Liver (tissue), 9 donors: Measurements from ENCODE around the gene MAPT. TPM values are rescaled to one million over a fixed set of nuclear protein-coding genes. Genes with fewer than 3 reads are reported as not detected.

Source experiments
- DNase-seq: peaks from one replicate; pipeline ENCODE4 v3.0.0-alpha.2; 2017; ENCODE audit warnings: low spot score
- H3K27ac ChIP-seq, 2 donors: one replicate each; pipeline ENCODE4 v1.7.0; 2013; ENCODE audit warnings: inconsistent platforms in 2 of 2, low read length in 2 of 2, control low read depth in 1 of 2, low read depth in 1 of 2, mild to moderate bottlenecking in 1 of 2
- H3K27me3 ChIP-seq, 4 donors: one replicate each; pipeline versions ENCODE4 v1.6.1 to v1.7.0; 2013; ENCODE audit warnings: low read length in 3 of 4, inconsistent platforms in 1 of 4, mild to moderate bottlenecking in 1 of 4, moderate library complexity in 1 of 4; ENCODE audit not compliant: control insufficient read depth in 4 of 4, insufficient read depth in 4 of 4
- H3K36me3 ChIP-seq, 4 donors: one replicate each; pipeline versions ENCODE4 v1.6.1 to v1.7.0; 2013; ENCODE audit warnings: low read length in 3 of 4, mild to moderate bottlenecking in 3 of 4, low read depth in 1 of 4, moderate library complexity in 1 of 4; ENCODE audit not compliant: control insufficient read depth in 4 of 4, insufficient read depth in 3 of 4
- H3K4me1 ChIP-seq, 4 donors: one replicate each; pipeline versions ENCODE4 v1.6.1 to v1.7.0; 2013; ENCODE audit warnings: low read length in 3 of 4, mild to moderate bottlenecking in 3 of 4, moderate library complexity in 1 of 4; ENCODE audit not compliant: control insufficient read depth in 4 of 4, insufficient read depth in 4 of 4
- H3K4me3 ChIP-seq, 3 donors: one replicate each; pipeline versions ENCODE4 v1.6.1 to v1.7.0; 2013; ENCODE audit warnings: low read length in 3 of 3, control low read depth in 1 of 3, low read depth in 1 of 3, mild to moderate bottlenecking in 1 of 3
- H3K9ac ChIP-seq, 2 donors: one replicate each; pipeline ENCODE4 v1.7.0; 2013; ENCODE audit warnings: low read length in 2 of 2, mild to moderate bottlenecking in 2 of 2, moderate library complexity in 2 of 2, control low read depth in 1 of 2, low read depth in 1 of 2
- H3K9me3 ChIP-seq, 4 donors: one replicate each; pipeline versions ENCODE4 v1.6.1 to v1.7.0; 2013; ENCODE audit warnings: low read length in 3 of 4; ENCODE audit not compliant: control insufficient read depth in 4 of 4
- ATF3 ChIP-seq: IDR thresholded peaks from 2 replicates; pipeline ENCODE4 v1.6.1; 2016; ENCODE audit warnings: antibody characterized with exemption
- EGR1 ChIP-seq, 2 donors: IDR thresholded peaks; 2 replicates each; pipeline ENCODE4 v1.6.1; 2016 to 2018; ENCODE audit warnings: antibody characterized with exemption in 2 of 2, low read depth in 2 of 2
- GABPA ChIP-seq, 2 donors: IDR thresholded peaks in 1 of 2; conservative IDR thresholded peaks in 1 of 2; 2 replicates each; pipeline ENCODE4 v1.6.1; 2016; ENCODE audit warnings: antibody characterized with exemption in 2 of 2, mild to moderate bottlenecking in 1 of 2, moderate library complexity in 1 of 2
- HNF4A ChIP-seq, 2 donors: conservative IDR thresholded peaks; 2 replicates each; pipeline ENCODE4 v1.6.1; 2016; ENCODE audit warnings: antibody characterized with exemption in 2 of 2, mild to moderate bottlenecking in 2 of 2
- HNF4G ChIP-seq: IDR thresholded peaks from 2 replicates; pipeline ENCODE4 v1.6.1; 2016; ENCODE audit warnings: antibody characterized with exemption
- MAX ChIP-seq: IDR thresholded peaks from 2 replicates; pipeline ENCODE4 v1.6.1; 2016; ENCODE audit warnings: antibody characterized with exemption
- NR2F2 ChIP-seq: IDR thresholded peaks from 2 replicates; pipeline ENCODE4 v1.6.1; 2016; ENCODE audit warnings: antibody characterized with exemption
- RAD21 ChIP-seq, 2 donors: IDR thresholded peaks; 2 replicates each; pipeline ENCODE4 v1.6.1; 2016; ENCODE audit warnings: antibody characterized with exemption in 2 of 2, mild to moderate bottlenecking in 2 of 2
- REST ChIP-seq: IDR thresholded peaks from 2 replicates; pipeline ENCODE4 v1.6.1; 2016; ENCODE audit warnings: antibody characterized with exemption, mild to moderate bottlenecking
- RXRA ChIP-seq, 2 donors: IDR thresholded peaks; 2 replicates each; pipeline ENCODE4 v1.6.1; 2017 to 2018; ENCODE audit warnings: antibody characterized with exemption in 2 of 2, mild to moderate bottlenecking in 1 of 2
- SP1 ChIP-seq: IDR thresholded peaks from 2 replicates; pipeline ENCODE4 v1.6.1; 2018; ENCODE audit warnings: antibody characterized with exemption, mild to moderate bottlenecking
- TAF1 ChIP-seq: conservative IDR thresholded peaks from 2 replicates; pipeline ENCODE4 v1.6.1; 2016; ENCODE audit warnings: antibody characterized with exemption, mild to moderate bottlenecking
- YY1 ChIP-seq: IDR thresholded peaks from 2 replicates; pipeline ENCODE4 v1.6.1; 2016; ENCODE audit warnings: antibody characterized with exemption, mild to moderate bottlenecking
- ZBTB33 ChIP-seq: IDR thresholded peaks from 2 replicates; pipeline ENCODE4 v1.6.1; 2016; ENCODE audit warnings: antibody characterized with exemption
- WGBS: extraction: QIAGEN DNeasy Blood & Tissue Kit; methylation state at CpG from one replicate; pipeline ENCODE4 v1.1.7; 2013; 5-methylcytosine and 5-hydroxymethylcytosine counted together
- polyA plus RNA-seq, 2 donors: library from polyadenylated mRNA; stranded (reverse) in 1 of 2; unstranded in 1 of 2; fragments of 200-250 nt in 1 of 2; fragments of >200 nt in 1 of 2; fragmentation: Nextera tagmentation in 1 of 2; extraction: Ambion mirVana in 1 of 2; gene quantifications; one replicate each; pipeline versions ENCODE4 v1.2.1 to v1.2.3, GENCODE V29; 2013 to 2015
- total RNA-seq, 2 donors: library from RNA; depleted of rRNA; stranded (reverse); fragments of >200 nt; gene quantifications; one replicate each; pipeline ENCODE4 v1.2.3, GENCODE V29; 2014
- donor health status: healthy.
- donor health status: healthy.
- donor health status: healthy.
- donor health status: healthy.
- donor health status: healthy.

MAPT gene
- total and polyA plus RNA-seq, 4 donors: 0.05 to 0.67 (median 0.27) TPM

GRCh38 chr17:46037722-46038255 lies 143.4 kb downstream of the MAPT start (continued):
- no peak for TF ChIP-seq EGR1 (IDR thresholded peaks at IDR 0.05; ENCODE audit: low read depth in 2 of 2)
- no peak for TF ChIP-seq ZBTB33
- TF ChIP-seq MAX: no peak
- no peak for TF ChIP-seq HNF4G
- TF ChIP-seq NR2F2: no peak

- TF ChIP-seq YY1 (no peak), ATF3 (no peak), GABPA (IDR thresholded peaks at IDR 0.05 in 1 of 2, conservative IDR thresholded peaks at IDR 0.05 in 1 of 2) (no peak), RAD21 (IDR thresholded peaks at IDR 0.05) (no peak), SP1 (no peak), TAF1 (no peak), EGR1 (IDR thresholded peaks at IDR 0.05; ENCODE audit: low read depth in 2 of 2) (no peak), HNF4A (conservative IDR thresholded peaks at IDR 0.05) (no peak), ZBTB33 (no peak), RXRA (IDR thresholded peaks at IDR 0.05) (no peak), REST (no peak), HNF4G (no peak)
- Histone ChIP-seq H3K36me3 (peaks cover 8 to 80% (median 57%) of the 10 kb centered on the region in 4 donors), H3K4me1 (peaks cover 0 to 3% (median 0%) of the 10 kb centered on the region in 4 donors), H3K9me3 (no peaks in the 10 kb centered on the region), H3K27me3 (no peaks in the 10 kb centered on the region), H3K9ac (no peak overlapping the region), H3K4me3 (no peak overlapping the region), H3K27ac (no peak overlapping the region)
- no peak for DNase-seq
- WGBS: 94% methylated on average over 6 of the region's 6 CpGs
Measured at GRCh38 chr17:46038414-46038813, 144.1 kb downstream of the MAPT start.
